H1 (cell line): ENCODE measurements around the gene SAMD4A. TPM values are rescaled to one million over a fixed set of nuclear protein-coding genes. Genes with fewer than 3 reads are reported as not detected.

Experiments used
- CTCF ChIA-PET: fragments of 300-600 bp; sonication (Branson Sonifier 250); formaldehyde crosslinking; loops from one replicate; lab custom pipeline; 2021; ENCODE audit not compliant: partially characterized antibody; lab: Charles Lee
- POLR2A ChIA-PET: fragments of 300-600 bp; sonication (Branson Sonifier 250); formaldehyde crosslinking; loops from one replicate; lab custom pipeline; 2021; ENCODE audit warnings: inconsistent platforms; ENCODE audit not compliant: partially characterized antibody; lab: Charles Lee
- DNase-seq, 2 experiments: peaks; one replicate each; pipeline versions ENCODE4 v3.0.0 to v3.0.0-alpha.2; 2010 to 2022; ENCODE audit warnings: low spot score in 2 of 2, low read depth in 1 of 2, mixed read lengths in 1 of 2
- FAIRE-seq: peaks from 2 replicates; lab custom pipeline; 2011; peaks lifted over from hg19 to GRCh38; lab: Jason Lieb, UNC
- H2AFZ ChIP-seq: 2 replicates; pipeline ENCODE4 v1.8.1; 2012; ENCODE audit warnings: low read length, inconsistent platforms
- H2AK5ac ChIP-seq: 2 replicates; pipeline ENCODE4 v1.6.1; 2013; ENCODE audit warnings: low read depth, low read length
- H2BK120ac ChIP-seq: replicated peaks from 2 replicates; pipeline ENCODE3; 2013; ENCODE audit warnings: low read depth, low read length, inconsistent platforms
- H2BK12ac ChIP-seq: 2 replicates; pipeline ENCODE4 v1.6.1; 2013; ENCODE audit warnings: low read depth, low read length
- H2BK15ac ChIP-seq: 2 replicates; pipeline ENCODE4 v1.6.1; 2013; ENCODE audit warnings: low read length
- H2BK20ac ChIP-seq: 2 replicates; pipeline ENCODE4 v1.6.1; 2013; ENCODE audit warnings: low read length
- H2BK5ac ChIP-seq: 2 replicates; pipeline ENCODE4 v1.6.1; 2013; ENCODE audit warnings: low read depth, low read length
- H3K14ac ChIP-seq: 2 replicates; pipeline ENCODE4 v1.6.1; 2013; ENCODE audit warnings: inconsistent platforms; ENCODE audit not compliant: insufficient read length
- H3K18ac ChIP-seq: 2 replicates; pipeline ENCODE4 v1.6.1; 2013; ENCODE audit warnings: low read length; ENCODE audit errors: extremely low read depth
- H3K23ac ChIP-seq: 2 replicates; pipeline ENCODE4 v1.6.1; 2013; ENCODE audit warnings: inconsistent platforms; ENCODE audit not compliant: insufficient read length
- H3K23me2 ChIP-seq: 2 replicates; pipeline ENCODE4 v1.6.1; 2013; ENCODE audit warnings: low read depth, low read length
- H3K27ac ChIP-seq: 2 replicates; pipeline ENCODE4 v1.6.1; 2011; ENCODE audit warnings: low read depth, low read length, inconsistent platforms
- H3K27me3 ChIP-seq, 4 experiments: replicated peaks in 1 of 4; 1 replicate in 1 of 4; 2 replicates in 3 of 4; pipeline versions ENCODE4 v1.6.1 to v1.8.1; 2011 to 2013; ENCODE audit warnings: low read length in 3 of 4, mild to moderate bottlenecking in 3 of 4, inconsistent platforms in 2 of 4, mixed read lengths in 2 of 4, moderate library complexity in 1 of 4; ENCODE audit not compliant: control insufficient read depth in 3 of 4, insufficient read depth in 3 of 4; ENCODE audit errors: extremely low read depth in 1 of 4
- H3K36me3 ChIP-seq, 4 experiments: 2 replicates each; pipeline versions ENCODE4 v1.6.1 to v1.8.1; 2011 to 2013; ENCODE audit warnings: mild to moderate bottlenecking in 4 of 4, low read length in 3 of 4, moderate library complexity in 2 of 4, control low read depth in 1 of 4, inconsistent platforms in 1 of 4; ENCODE audit not compliant: insufficient read depth in 4 of 4, control insufficient read depth in 2 of 4
- H3K4ac ChIP-seq: replicated peaks from 2 replicates; pipeline ENCODE3; 2013; ENCODE audit warnings: low read length, low read depth, mixed read lengths, inconsistent platforms; ENCODE audit not compliant: insufficient read length
- H3K4me1 ChIP-seq, 4 experiments: replicated peaks in 1 of 4; 1 replicate in 1 of 4; 2 replicates in 3 of 4; pipeline versions ENCODE4 v1.6.1 to v1.8.1; 2011 to 2013; ENCODE audit warnings: low read length in 3 of 4, inconsistent platforms in 2 of 4, mixed read lengths in 1 of 4; ENCODE audit not compliant: insufficient read depth in 4 of 4, control insufficient read depth in 3 of 4
- H3K4me2 ChIP-seq, 2 experiments: 2 replicates each; pipeline versions ENCODE4 v1.6.1 to v1.8.1; 2011 to 2013; ENCODE audit warnings: low read depth in 2 of 2, low read length in 2 of 2, control low read depth in 1 of 2, inconsistent platforms in 1 of 2, mild to moderate bottlenecking in 1 of 2; ENCODE audit not compliant: insufficient read depth in 1 of 2
- H3K4me3 ChIP-seq, 4 experiments: fragments of 200-600, 300-600 bp in 1 of 4; sonication (generic), shearing (Covaris generic), sonication (Bioruptor Twin) in 1 of 4; 2 replicates each; pipeline versions ENCODE4 v1.5.1 to v1.8.1; 2011 to 2016; ENCODE audit warnings: low read length in 4 of 4, low read depth in 3 of 4, control low read depth in 2 of 4, inconsistent platforms in 2 of 4, mild to moderate bottlenecking in 2 of 4, mixed read lengths in 1 of 4, moderate library complexity in 1 of 4; ENCODE audit not compliant: insufficient read depth in 2 of 4; ENCODE audit errors: extremely low read depth in 1 of 4
- H3K56ac ChIP-seq: replicated peaks from 2 replicates; pipeline ENCODE3; 2013; ENCODE audit warnings: low read depth, mild to moderate bottlenecking, mixed read lengths, low read length, inconsistent platforms; ENCODE audit not compliant: insufficient read length
- H3K79me1 ChIP-seq: 2 replicates; pipeline ENCODE4 v1.6.1; 2013; ENCODE audit warnings: low read depth, low read length, control low read depth
- H3K79me2 ChIP-seq, 2 experiments: 2 replicates each; pipeline versions ENCODE4 v1.6.1 to v1.8.1; 2012 to 2013; ENCODE audit warnings: low read length in 2 of 2, mild to moderate bottlenecking in 2 of 2, inconsistent platforms in 1 of 2; ENCODE audit not compliant: insufficient read depth in 2 of 2, control insufficient read depth in 1 of 2
- H3K9ac ChIP-seq, 4 experiments: replicated peaks in 1 of 4; 1 replicate in 1 of 4; 2 replicates in 3 of 4; pipeline versions ENCODE4 v1.6.1 to v1.8.1; 2011 to 2013; ENCODE audit warnings: low read depth in 3 of 4, low read length in 3 of 4, control low read depth in 2 of 4, mild to moderate bottlenecking in 2 of 4, moderate library complexity in 2 of 4, inconsistent platforms in 1 of 4; ENCODE audit errors: extremely low read depth in 1 of 4
- H3K9me3 ChIP-seq, 2 experiments: 2 replicates each; pipeline versions ENCODE4 v1.6.1 to v1.8.1; 2012 to 2013; ENCODE audit warnings: mild to moderate bottlenecking in 2 of 2, moderate library complexity in 2 of 2, control low read depth in 1 of 2, inconsistent platforms in 1 of 2, low read depth in 1 of 2, low read length in 1 of 2, mixed read lengths in 1 of 2; ENCODE audit not compliant: insufficient read depth in 2 of 2
- H4K20me1 ChIP-seq, 2 experiments: replicated peaks in 1 of 2; 2 replicates each; pipeline versions ENCODE3 to v1.8.1; 2011 to 2013; ENCODE audit warnings: inconsistent platforms in 2 of 2, low read length in 2 of 2, mild to moderate bottlenecking in 1 of 2; ENCODE audit not compliant: insufficient read depth in 2 of 2, control insufficient read depth in 1 of 2
- H4K5ac ChIP-seq: 2 replicates; pipeline ENCODE4 v1.6.1; 2013; ENCODE audit warnings: low read length, low read depth, mixed read lengths, inconsistent platforms; ENCODE audit not compliant: insufficient read length
- H4K8ac ChIP-seq: 2 replicates; pipeline ENCODE4 v1.8.0; 2013; ENCODE audit warnings: mild to moderate bottlenecking, moderate library complexity, low read length, inconsistent platforms; ENCODE audit not compliant: insufficient read depth; ENCODE audit errors: extremely low read depth
- H4K91ac ChIP-seq: replicated peaks from 2 replicates; pipeline ENCODE3; 2013; ENCODE audit warnings: low read length, mixed read lengths, inconsistent platforms; ENCODE audit not compliant: insufficient read length
- BACH1 ChIP-seq: IDR thresholded peaks from 2 replicates; pipeline ENCODE4 v1.6.1; 2012; ENCODE audit warnings: low read length, improper control_type of control experiment
- EZH2 ChIP-seq: fragments of 200-600 bp; sonication (generic); IDR thresholded peaks from 2 replicates; pipeline ENCODE4 v1.7.1; 2012; ENCODE audit warnings: low read depth, mild to moderate bottlenecking, moderate library complexity, low read length, inconsistent platforms; ENCODE audit not compliant: severe bottlenecking
- GTF2F1 ChIP-seq: IDR thresholded peaks from 2 replicates; pipeline ENCODE4 v1.6.1; 2012; ENCODE audit warnings: low read depth, low read length, improper control_type of control experiment, borderline replicate concordance
- RFX5 ChIP-seq: IDR thresholded peaks from 2 replicates; pipeline ENCODE4 v1.6.1; 2011; ENCODE audit warnings: low read depth, low read length, improper control_type of control experiment, borderline replicate concordance
- RXRA ChIP-seq: IDR thresholded peaks from 2 replicates; pipeline ENCODE4 v1.6.1; 2011; ENCODE audit warnings: low read depth, mild to moderate bottlenecking, low read length, moderate library complexity; ENCODE audit not compliant: insufficient read depth
- SUZ12 ChIP-seq: fragments of 200-600 bp; sonication (generic); IDR thresholded peaks from 2 replicates; pipeline ENCODE4 v1.6.1; 2012; ENCODE audit warnings: mild to moderate bottlenecking, inconsistent platforms, low read length, moderate library complexity, mixed read lengths
- WGBS, 2 experiments: shearing (Covaris generic) in 1 of 2; methylation state at CpG; one replicate each; pipeline versions ENCODE4 v1.1.6 to v1.1.7; 2013 to 2015; ENCODE audit warnings: low lambda C conversion rate in 2 of 2, mixed read lengths in 2 of 2, inconsistent platforms in 1 of 2, low coverage in 1 of 2, missing lambda C conversion rate in 1 of 2; ENCODE audit not compliant: insufficient replicate concordance in 2 of 2, insufficient coverage in 1 of 2, insufficient read length in 1 of 2; ENCODE audit errors: extremely low coverage in 1 of 2, missing lambda C conversion rate in 1 of 2; 5-methylcytosine and 5-hydroxymethylcytosine counted together
- polyA plus RNA-seq, 7 experiments: library from polyadenylated mRNA; depleted of rRNA in 3 of 7; stranded (reverse) in 5 of 7; unstranded in 2 of 7; fragments of >200 nt in 5 of 7; fragments of 200-250 nt in 2 of 7; gene quantifications; 1 replicate in 5 of 7; 2 replicates in 1 of 7; 4 replicates in 1 of 7; pipeline versions ENCODE4 v1.2.1 to v1.2.3, GENCODE V29; 2011 to 2013; ENCODE audit warnings: missing spikeins in 2 of 7, mixed read lengths in 2 of 7
- total RNA-seq: library from RNA; stranded (reverse); fragmentation: NEBNext Ultra II Directional; extraction: Animal tissue kit (Norgen Biotek cat#: 25700); gene quantifications from 2 replicates; pipeline ENCODE4 v1.2.1, GENCODE V29; 2021

The SAMD4A gene
- total and polyA plus RNA-seq, 2 of the 8 experiments (the other 6 are each of a cell fraction or from before 2014, with no cell fraction given) = 2.4 to 12.3 TPM

DNA sequence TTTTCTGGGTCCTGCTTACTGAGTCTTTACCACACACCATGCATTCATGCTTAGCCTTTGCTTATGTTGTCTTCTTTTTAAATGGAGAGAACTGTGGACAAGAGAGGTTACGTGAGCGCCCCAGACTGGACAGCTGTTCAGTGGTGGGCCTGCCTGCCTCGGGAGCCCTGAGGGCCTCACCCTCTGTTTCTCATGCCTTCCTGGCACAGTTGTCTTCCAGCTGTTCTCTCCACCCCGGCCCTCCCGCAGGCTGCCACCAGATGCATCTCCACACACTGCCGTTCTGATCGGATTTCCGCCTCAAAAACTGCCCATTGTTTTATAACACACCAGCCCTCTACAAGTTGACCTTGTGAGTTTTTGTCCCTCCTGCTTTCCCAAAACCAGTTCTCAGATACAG lies 100.8 kb downstream of the SAMD4A start:
- H3K23me2 ChIP-seq = no peaks in the 10 kb centered on the region
- no peak overlapping the region for H3K4ac ChIP-seq
- H3K4me2 ChIP-seq = no peak overlapping the region
- H4K8ac ChIP-seq = no peak overlapping the region
- peaks cover 0 to 12% (median 3%) of the 10 kb centered on the region in 4 experiments; a peak in 3 of 7 replicates for H3K4me1 ChIP-seq
- H3K14ac ChIP-seq = no peak overlapping the region
- H3K9ac ChIP-seq = no peak overlapping the region
- no peak overlapping the region for H2BK20ac ChIP-seq
- H3K79me2 ChIP-seq = no peaks in the 10 kb centered on the region
- TF ChIP-seq RXRA (no peak), RFX5 (no peak), BACH1 (no peak), SUZ12 (no peak), EZH2 (no peak), GTF2F1 (no peak)
- H3K9me3 ChIP-seq = no peaks in the 10 kb centered on the region
- FAIRE-seq (no peak), DNase-seq (no peak)
- no peaks in the 10 kb centered on the region for H3K27me3 ChIP-seq
- H2AK5ac ChIP-seq = no peak overlapping the region
- no peak overlapping the region for H3K4me3 ChIP-seq
- no peak overlapping the region for H2BK12ac ChIP-seq
- H3K18ac ChIP-seq = no peak overlapping the region
- no peak overlapping the region for H3K27ac ChIP-seq
- H4K20me1 ChIP-seq = no peaks in the 10 kb centered on the region
- H3K79me1 ChIP-seq = peaks cover 3% of the 10 kb centered on the region; the same call in 1 of the 2 replicates
- H4K91ac ChIP-seq = no peak overlapping the region
- ChIA-PET POLR2A (interaction anchor here (1.2 to 1.4 kb wide), 2 partner anchors 10 to 25 kb away, joined by 4 to 5 read pairs; no protein-coding TSS in a partner anchor), CTCF (interaction anchor here (0.7 to 1.6 kb wide), 5 partner anchors 11 to 76 kb away, joined by 3 to 5 read pairs (median 3); no protein-coding TSS in a partner anchor)
- 94% methylated on average over 8 of the region's 8 CpGs; no CpG with 5 or more reads in 1 of the 2 experiments for WGBS, 2 experiments
- H2AFZ ChIP-seq = no peak overlapping the region
- H4K5ac ChIP-seq = no peak overlapping the region
- no peak overlapping the region for H2BK120ac ChIP-seq
- H3K36me3 ChIP-seq = no peaks in the 10 kb centered on the region
- H3K23ac ChIP-seq = no peak overlapping the region
- no peak overlapping the region for H3K56ac ChIP-seq
- no peak overlapping the region for H2BK5ac ChIP-seq
- no peak overlapping the region for H2BK15ac ChIP-seq
